ENCODE measurements around the gene FAM162A.

- TF ChIP-seq CREB1 (CRISPR knock-in tag; IDR thresholded peaks at IDR 0.05) = peak; percentile 24; the same call in 1 of the 2 replicates
- no peak for TF ChIP-seq ZNF396 (CRISPR knock-in tag; IDR thresholded peaks at IDR 0.05; ENCODE audit: borderline replicate concordance)
- TF ChIP-seq JUN (CRISPR knock-in tag; IDR thresholded peaks at IDR 0.05) = no peak
Measured at GRCh38 chr3:122383771-122384697, at the start of gene FAM162A.

Measured in WTC11 (cell line).